ENCODE measurements around the gene SLF2. TPM values are rescaled to one million over a fixed set of nuclear protein-coding genes. Genes with fewer than 3 reads are reported as not detected.

Gene SLF2
- total and polyA plus RNA-seq, 2 of the 13 experiments (the other 11 are each of a cell fraction or from before 2014, with no cell fraction given): 12.2 to 48.1 TPM

DNA sequence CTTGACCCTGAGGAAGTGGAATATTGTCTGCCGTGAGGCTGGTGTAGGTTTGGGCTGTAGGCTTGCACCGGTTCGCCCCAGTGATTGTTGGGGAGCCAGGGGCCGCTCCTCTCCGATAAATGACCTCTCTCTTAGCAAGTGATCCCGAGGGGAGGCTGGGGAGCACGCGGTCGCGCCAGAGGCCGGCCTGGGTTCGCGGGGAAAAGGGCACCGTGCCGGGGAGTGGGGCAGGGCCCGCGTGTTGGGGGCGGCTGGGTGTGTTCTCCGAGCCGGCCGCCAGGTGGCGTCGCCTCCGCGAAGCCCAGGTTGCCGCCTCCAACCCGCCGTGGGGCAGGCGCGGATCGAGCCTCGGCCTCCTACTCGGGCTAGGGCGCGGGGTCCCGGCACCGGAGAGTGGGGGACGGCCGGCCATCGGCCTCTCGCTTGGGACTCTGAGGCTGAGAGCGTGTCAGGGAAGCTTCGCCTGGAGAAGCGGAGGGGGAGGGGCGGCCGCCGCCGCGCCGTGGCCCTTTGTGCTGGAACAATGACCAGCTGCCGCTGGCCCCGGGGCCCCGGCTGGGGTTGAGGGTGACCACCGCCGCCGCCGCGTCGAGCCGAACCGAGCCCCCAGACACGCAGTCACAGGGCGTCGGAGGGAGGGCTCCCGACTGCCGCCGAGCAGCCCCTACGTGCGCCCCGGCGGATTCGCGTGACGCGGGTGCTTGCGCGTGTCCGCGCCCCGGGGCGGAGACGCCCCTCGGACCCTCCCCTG is 86.4 kb downstream of the SLF2 start (continued):
- no peak for TF ChIP-seq CEBPZ (IDR thresholded peaks at IDR 0.05; ENCODE audit: low read length)
- TF ChIP-seq STAT6 (CRISPR knock-in tag; IDR thresholded peaks at IDR 0.05; ENCODE audit: borderline replicate concordance): no peak
- TF ChIP-seq PHF20 (CRISPR knock-in tag; IDR thresholded peaks at IDR 0.05): 0 out of 2 replicates have a peak, but pooled peaks have one; percentile 34
- 0 out of 2 replicates have a peak, but pooled peaks have one; percentile 7 for TF ChIP-seq ZNF12 (CRISPR knock-in tag; IDR thresholded peaks at IDR 0.05)
- TF ChIP-seq ZNF275 (CRISPR knock-in tag; IDR thresholded peaks at IDR 0.05; ENCODE audit: borderline replicate concordance): peak; percentile 7; the same call in 1 of the 2 replicates
- peak; percentile 72 for TF ChIP-seq ZFY (CRISPR knock-in tag; IDR thresholded peaks at IDR 0.05)
- TF ChIP-seq DPF2 (CRISPR knock-in tag; IDR thresholded peaks at IDR 0.05; ENCODE audit: borderline replicate concordance, low read depth): no peak; the same call in 1 of the 2 replicates
- TF ChIP-seq HOXA3 (CRISPR knock-in tag; IDR thresholded peaks at IDR 0.05): peak; percentile 60
- TF ChIP-seq YY1 (IDR thresholded peaks at IDR 0.05; ENCODE audit: insufficient read depth, insufficient replicate concordance, low read depth, low read length): peak; percentile 66
- peak; percentile 70; the same call in 1 of the 2 replicates for TF ChIP-seq NFKBIZ (CRISPR knock-in tag; IDR thresholded peaks at IDR 0.05)
- TF ChIP-seq IRF9 (CRISPR knock-in tag; IDR thresholded peaks at IDR 0.05; ENCODE audit: borderline replicate concordance): 0 out of 2 replicates have a peak, but pooled peaks have one; percentile 66
- 0 out of 2 replicates have a peak, but pooled peaks have one; percentile 55 for TF ChIP-seq KLF6 (CRISPR knock-in tag; IDR thresholded peaks at IDR 0.05)
- TF ChIP-seq ZNF557 (CRISPR knock-in tag; IDR thresholded peaks at IDR 0.05): 0 out of 2 replicates have a peak, but pooled peaks have one; percentile 58
- TF ChIP-seq PAWR (CRISPR knock-in tag; IDR thresholded peaks at IDR 0.05; ENCODE audit: borderline replicate concordance): 0 out of 2 replicates have a peak, but pooled peaks have one; percentile 23
- 0 out of 4 replicates have a peak, but pooled peaks of 1 of the 2 experiments have one; percentile 57 for TF ChIP-seq KLF16 (CRISPR knock-in tag; IDR thresholded peaks at IDR 0.05)
- peak; percentile 79; the same call in 1 of the 2 replicates for TF ChIP-seq MTERF4 (CRISPR knock-in tag; IDR thresholded peaks at IDR 0.05)
- TF ChIP-seq DNMT3B (CRISPR knock-in tag; conservative IDR thresholded peaks at IDR 0.05): no peak
- TF ChIP-seq ZNF501 (CRISPR knock-in tag; IDR thresholded peaks at IDR 0.05): peak; percentile 67
- 0 out of 2 replicates have a peak, but pooled peaks have one; percentile 33 for TF ChIP-seq ZNF124 (CRISPR knock-in tag; IDR thresholded peaks at IDR 0.05)

Data from HepG2 (cell line).